ENCODE results near the gene OR1I1.

Gene OR1I1

DNA sequence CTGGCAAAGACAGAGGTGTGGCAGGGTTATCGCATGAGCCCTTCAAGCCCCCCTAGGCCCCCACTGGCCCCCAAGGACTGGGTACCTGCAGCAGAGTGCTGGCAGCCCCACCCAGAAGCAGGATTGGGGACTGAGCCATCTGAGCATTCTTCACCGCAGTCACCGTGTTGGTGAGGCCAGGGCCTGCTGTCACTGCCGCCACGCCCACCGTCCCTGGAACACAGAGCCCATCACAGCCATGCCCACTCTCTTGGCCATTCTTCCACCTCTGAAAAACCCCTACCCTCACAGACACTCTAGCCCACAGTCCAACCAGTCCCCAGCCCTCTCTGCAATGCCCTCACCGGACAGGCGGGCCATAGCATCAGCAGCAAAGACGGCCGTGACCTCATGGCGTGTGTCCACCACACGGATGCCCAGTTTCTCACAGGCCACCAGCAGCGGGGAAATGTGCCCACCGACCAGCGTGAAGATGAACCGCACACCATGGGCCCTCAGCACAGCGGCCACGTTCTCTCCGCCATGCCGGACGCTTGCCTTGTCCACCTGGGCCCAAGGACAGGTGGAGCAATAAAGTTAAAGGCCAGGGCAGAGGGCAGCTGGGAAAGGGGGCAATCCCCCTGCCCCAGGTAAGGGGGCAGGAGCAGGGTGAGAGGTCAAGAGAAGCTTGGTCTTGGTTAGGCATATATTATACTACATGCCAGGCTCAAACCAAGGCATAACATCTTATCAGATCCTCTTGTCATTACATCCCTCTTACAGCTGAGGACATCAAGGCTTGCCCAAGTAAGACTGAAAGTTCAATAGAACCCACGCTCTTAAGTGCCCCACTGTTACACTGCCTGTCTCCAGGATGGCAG is 41.2 kb downstream of the OR1I1 start:
- DNase-seq (ENCODE audit: low read depth), result no peak
- no peak overlapping the region for H3K4me3 ChIP-seq (ENCODE audit: control insufficient read depth, low read depth, low read length)
- TF ChIP-seq, protein P1, sequence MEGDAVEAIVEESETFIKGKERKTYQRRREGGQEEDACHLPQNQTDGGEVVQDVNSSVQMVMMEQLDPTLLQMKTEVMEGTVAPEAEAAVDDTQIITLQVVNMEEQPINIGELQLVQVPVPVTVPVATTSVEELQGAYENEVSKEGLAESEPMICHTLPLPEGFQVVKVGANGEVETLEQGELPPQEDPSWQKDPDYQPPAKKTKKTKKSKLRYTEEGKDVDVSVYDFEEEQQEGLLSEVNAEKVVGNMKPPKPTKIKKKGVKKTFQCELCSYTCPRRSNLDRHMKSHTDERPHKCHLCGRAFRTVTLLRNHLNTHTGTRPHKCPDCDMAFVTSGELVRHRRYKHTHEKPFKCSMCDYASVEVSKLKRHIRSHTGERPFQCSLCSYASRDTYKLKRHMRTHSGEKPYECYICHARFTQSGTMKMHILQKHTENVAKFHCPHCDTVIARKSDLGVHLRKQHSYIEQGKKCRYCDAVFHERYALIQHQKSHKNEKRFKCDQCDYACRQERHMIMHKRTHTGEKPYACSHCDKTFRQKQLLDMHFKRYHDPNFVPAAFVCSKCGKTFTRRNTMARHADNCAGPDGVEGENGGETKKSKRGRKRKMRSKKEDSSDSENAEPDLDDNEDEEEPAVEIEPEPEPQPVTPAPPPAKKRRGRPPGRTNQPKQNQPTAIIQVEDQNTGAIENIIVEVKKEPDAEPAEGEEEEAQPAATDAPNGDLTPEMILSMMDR (conservative IDR thresholded peaks at IDR 0.05; ENCODE audit: control insufficient read depth, insufficient read depth, low read depth, low read length), result no peak

DNA sequence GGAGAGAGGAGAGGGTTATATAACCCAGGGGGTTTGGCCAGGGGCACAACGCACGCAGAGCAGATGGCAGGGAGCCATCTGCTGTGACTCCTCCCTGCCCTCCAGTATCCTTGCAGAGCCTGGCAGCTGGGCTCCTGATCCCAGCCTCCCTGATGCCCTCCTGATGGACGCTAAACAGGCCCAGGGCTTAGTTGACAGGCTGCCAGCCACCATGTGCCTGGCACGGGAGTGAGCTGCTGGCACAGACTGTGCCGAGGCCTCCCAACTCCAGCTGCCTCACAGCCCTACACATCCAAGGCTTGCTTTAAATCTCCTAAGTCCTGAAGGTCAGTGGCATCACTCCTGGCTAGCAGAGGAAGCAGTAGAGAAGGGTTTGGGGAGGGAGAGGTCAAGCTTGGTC is 41.9 kb downstream of the OR1I1 start:
- DNase-seq (ENCODE audit: low read depth), result no peak
- H3K4me3 ChIP-seq (ENCODE audit: control insufficient read depth, low read depth, low read length), result no peak overlapping the region

DNA sequence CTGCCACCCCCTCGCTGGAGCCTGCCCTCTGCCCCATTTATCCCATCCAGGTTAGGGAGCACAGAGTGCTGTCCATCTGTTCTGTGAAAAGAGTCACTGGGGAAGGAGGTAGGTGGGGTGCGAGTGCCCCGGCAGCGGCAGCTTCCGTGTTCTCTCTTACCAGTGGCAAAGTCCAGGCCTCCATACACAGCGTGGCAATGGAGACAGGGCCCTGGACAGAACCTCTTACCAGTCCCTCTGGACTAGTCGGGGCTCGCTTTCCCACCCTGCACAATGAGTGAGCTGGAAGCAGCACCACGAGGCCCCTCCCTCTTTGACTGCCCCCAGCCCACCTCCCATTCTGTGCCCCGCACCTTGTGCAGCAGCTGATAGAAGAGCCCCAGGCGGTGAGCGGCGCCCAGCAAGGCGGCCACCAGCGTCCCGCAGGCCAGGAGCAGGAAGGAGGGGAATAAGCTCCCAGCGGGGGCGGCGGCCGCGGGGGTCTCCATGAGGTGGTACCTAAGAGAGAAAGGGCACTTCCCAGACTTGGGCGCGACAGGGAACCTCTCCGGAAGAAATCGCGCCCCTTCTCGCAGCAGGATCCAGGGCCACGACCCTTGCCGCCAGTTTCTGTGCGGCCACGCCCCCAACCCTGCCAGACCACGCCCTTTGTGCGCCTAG is 42.7 kb downstream of the OR1I1 start:
- no peak for DNase-seq (ENCODE audit: low read depth)
- TF ChIP-seq, protein P1 (conservative IDR thresholded peaks at IDR 0.05; ENCODE audit: control insufficient read depth, insufficient read depth, low read depth, low read length), result no peak
- peak overlapping the region; percentile 82 for H3K4me3 ChIP-seq (ENCODE audit: control insufficient read depth, low read depth, low read length)

More for the DNA sequence above, 41.9 kb downstream of the OR1I1 start:
- TF ChIP-seq, protein P1 (conservative IDR thresholded peaks at IDR 0.05; ENCODE audit: control insufficient read depth, insufficient read depth, low read depth, low read length), result no peak

DNA sequence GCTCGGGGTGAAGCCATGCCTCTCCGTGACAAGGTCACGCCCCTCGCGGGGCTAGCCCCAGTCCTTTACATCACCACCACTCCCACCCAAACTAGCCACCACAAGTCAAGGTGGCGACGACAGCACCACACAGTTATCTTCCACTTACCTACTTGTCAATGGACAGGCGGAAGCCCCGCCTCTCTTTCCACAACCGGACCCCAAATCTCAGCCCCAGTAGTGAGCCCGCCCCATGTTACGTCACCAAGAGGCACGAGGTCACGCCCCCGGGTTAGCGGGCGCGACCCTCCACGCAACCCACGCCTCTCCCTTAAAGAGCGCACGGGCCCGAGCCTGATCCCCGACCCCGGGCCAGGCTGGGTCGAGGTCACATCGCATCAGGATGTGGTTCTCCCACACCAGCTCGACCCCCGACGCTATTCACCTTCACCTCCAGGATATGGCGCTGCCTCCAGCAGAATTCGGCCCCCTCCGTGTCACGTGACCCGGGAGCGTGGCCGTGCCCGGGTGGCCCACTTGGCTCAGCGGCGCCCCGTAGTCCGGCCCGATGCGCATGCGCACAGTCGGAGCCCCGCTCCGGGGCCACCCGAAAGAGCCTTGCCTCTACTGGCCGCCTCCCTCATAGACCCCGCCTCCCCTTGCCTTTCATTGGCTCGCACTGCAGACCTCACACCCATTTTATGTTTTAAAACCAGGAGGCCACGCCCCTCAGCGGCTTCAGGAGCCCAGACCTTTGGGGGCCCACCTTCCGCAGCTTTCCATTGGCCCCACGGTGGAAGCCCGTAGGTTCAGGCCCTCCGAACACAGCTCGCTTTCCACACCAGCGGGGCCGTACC is 43.4 kb downstream of the OR1I1 start:
- TF ChIP-seq, protein P1 (conservative IDR thresholded peaks at IDR 0.05; ENCODE audit: control insufficient read depth, insufficient read depth, low read depth, low read length), result no peak
- peak; percentile 96 for DNase-seq (ENCODE audit: low read depth)
- peak overlapping the region; percentile 82 for H3K4me3 ChIP-seq (ENCODE audit: control insufficient read depth, low read depth, low read length)

DNA sequence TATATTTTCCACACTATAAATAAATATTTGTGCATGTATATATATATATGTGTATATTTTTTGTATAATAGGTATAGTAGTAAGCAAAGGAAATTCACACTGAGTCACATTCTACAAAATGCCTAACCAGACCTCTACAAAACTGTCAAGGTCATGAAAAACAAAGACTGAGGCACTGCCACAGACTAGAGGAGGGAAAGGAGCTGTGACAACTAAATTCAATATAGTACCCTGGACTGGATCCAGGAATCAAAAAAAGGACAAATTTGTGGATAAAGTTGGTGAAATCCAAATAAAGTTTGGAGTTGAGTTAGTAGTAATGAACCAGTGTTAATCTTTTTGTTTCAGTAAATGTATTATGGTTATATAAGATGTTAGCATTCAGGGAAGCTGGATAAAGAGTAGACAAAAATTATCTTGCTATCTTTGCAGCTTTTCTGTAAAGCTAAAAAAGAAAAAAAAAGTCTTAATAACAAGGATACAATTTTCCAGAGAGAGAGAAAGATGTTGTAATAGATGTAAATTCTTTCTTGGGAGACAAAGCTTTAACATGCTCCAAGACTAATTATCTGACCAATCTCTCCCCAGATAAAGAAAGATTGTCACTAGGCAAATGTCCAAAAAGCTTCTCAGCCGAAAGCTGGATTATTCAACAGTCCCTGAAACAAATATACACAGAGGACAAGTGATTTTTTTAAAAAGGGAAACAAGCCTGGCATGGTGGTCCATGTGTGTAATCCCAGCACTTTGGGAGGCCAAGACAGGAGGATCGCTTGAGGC is 44.3 kb downstream of the OR1I1 start:
- no peak for DNase-seq (ENCODE audit: low read depth)
- TF ChIP-seq, protein P1 (conservative IDR thresholded peaks at IDR 0.05; ENCODE audit: control insufficient read depth, insufficient read depth, low read depth, low read length), result no peak

More for the DNA sequence above, 44.3 kb downstream of the OR1I1 start:
- peak overlapping the region; percentile 47 for H3K4me3 ChIP-seq (ENCODE audit: control insufficient read depth, low read depth, low read length)

Measured in fibroblast of mammary gland (primary cell).